Endothelial cell of umbilical vein (primary cell): ENCODE measurements around the gene MED25.

Source experiments
- EZH2 ChIP-seq: IDR thresholded peaks from 2 replicates; pipeline ENCODE4 v1.6.1; 2012; ENCODE audit warnings: borderline replicate concordance, low read depth, mild to moderate bottlenecking, moderate library complexity, low read length, inconsistent platforms; ENCODE audit not compliant: severe bottlenecking
- JUN ChIP-seq: IDR thresholded peaks from 2 replicates; pipeline ENCODE4 v1.6.1; 2011; ENCODE audit warnings: borderline replicate concordance, low read depth; ENCODE audit not compliant: insufficient read length, insufficient read depth
- POLR2AphosphoS5 ChIP-seq: IDR thresholded peaks from 2 replicates; pipeline ENCODE4 v1.6.1; 2012; ENCODE audit warnings: low read depth, mild to moderate bottlenecking, control low read depth, low read length, moderate library complexity; ENCODE audit not compliant: insufficient read depth
- TF ChIP-seq, protein P1 (sequence below): IDR thresholded peaks from 2 replicates; pipeline ENCODE4 v1.6.1; 2011; ENCODE audit not compliant: insufficient read depth, insufficient read length
- TF ChIP-seq, protein P2 (sequence below), 2 donors: IDR thresholded peaks; 1 replicate in 1 of 2; 2 replicates in 1 of 2; pipeline ENCODE4 v1.5.1; 2011; ENCODE audit warnings: low read length in 2 of 2, mild to moderate bottlenecking in 2 of 2, moderate library complexity in 2 of 2, control low read depth in 1 of 2, inconsistent platforms in 1 of 2, low read depth in 1 of 2; ENCODE audit not compliant: insufficient read depth in 1 of 2; ENCODE audit errors: extremely low read depth in 1 of 2

DNA sequence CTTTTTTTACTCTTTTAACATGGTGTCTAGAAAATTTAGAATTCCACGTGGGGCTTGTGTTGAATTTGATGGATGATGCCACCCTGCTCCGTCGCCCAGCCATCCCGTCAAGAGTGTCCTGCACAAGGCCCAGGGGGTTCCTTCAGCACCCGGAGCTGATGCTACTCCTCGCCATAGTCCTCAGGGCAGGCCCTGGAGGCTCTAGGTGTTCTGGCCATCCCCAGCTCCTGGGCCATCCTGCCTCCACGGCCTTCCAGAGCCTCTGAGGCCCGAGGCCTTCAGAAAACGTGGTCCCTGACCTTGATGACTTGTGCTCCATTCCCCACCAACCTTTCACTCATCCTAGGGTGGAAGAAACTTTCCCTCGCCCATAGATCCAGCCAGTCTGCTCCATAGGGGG is 55.7 kb downstream of the MED25 start:
- TF ChIP-seq, protein P1, sequence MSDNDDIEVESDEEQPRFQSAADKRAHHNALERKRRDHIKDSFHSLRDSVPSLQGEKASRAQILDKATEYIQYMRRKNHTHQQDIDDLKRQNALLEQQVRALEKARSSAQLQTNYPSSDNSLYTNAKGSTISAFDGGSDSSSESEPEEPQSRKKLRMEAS = no peak
- TF ChIP-seq, protein P2, sequence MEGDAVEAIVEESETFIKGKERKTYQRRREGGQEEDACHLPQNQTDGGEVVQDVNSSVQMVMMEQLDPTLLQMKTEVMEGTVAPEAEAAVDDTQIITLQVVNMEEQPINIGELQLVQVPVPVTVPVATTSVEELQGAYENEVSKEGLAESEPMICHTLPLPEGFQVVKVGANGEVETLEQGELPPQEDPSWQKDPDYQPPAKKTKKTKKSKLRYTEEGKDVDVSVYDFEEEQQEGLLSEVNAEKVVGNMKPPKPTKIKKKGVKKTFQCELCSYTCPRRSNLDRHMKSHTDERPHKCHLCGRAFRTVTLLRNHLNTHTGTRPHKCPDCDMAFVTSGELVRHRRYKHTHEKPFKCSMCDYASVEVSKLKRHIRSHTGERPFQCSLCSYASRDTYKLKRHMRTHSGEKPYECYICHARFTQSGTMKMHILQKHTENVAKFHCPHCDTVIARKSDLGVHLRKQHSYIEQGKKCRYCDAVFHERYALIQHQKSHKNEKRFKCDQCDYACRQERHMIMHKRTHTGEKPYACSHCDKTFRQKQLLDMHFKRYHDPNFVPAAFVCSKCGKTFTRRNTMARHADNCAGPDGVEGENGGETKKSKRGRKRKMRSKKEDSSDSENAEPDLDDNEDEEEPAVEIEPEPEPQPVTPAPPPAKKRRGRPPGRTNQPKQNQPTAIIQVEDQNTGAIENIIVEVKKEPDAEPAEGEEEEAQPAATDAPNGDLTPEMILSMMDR (IDR thresholded peaks at IDR 0.05; ENCODE audit: extremely low read depth in 1 of 2, insufficient read depth in 1 of 2, low read depth in 1 of 2, low read length in 2 of 2) = no peak
- TF ChIP-seq POLR2AphosphoS5 (no peak), JUN (no peak), EZH2 (no peak)
